IPS-15b (cell line): Measurements from ENCODE around the gene CACNA1C.

ENCODE experiments used
- H3K27me3 ChIP-seq: one replicate; pipeline ENCODE4 v1.6.1; 2013; ENCODE audit warnings: low read length; ENCODE audit not compliant: control insufficient read depth, insufficient read depth
- H3K36me3 ChIP-seq: one replicate; pipeline ENCODE4 v1.6.1; 2013; ENCODE audit warnings: low read length; ENCODE audit not compliant: control insufficient read depth, insufficient read depth
- H3K4me1 ChIP-seq: one replicate; pipeline ENCODE4 v1.6.1; 2013; ENCODE audit warnings: mild to moderate bottlenecking, low read length; ENCODE audit not compliant: control insufficient read depth, insufficient read depth
- H3K4me3 ChIP-seq: one replicate; pipeline ENCODE4 v1.5.1; 2013; ENCODE audit warnings: low read depth, low read length
- H3K9ac ChIP-seq: one replicate; pipeline ENCODE4 v1.6.1; 2013; ENCODE audit warnings: low read depth, mild to moderate bottlenecking, low read length
- H3K9me3 ChIP-seq: one replicate; pipeline ENCODE4 v1.6.1; 2013; ENCODE audit warnings: mild to moderate bottlenecking, low read length; ENCODE audit not compliant: control insufficient read depth, insufficient read depth

CACNA1C gene

DNA sequence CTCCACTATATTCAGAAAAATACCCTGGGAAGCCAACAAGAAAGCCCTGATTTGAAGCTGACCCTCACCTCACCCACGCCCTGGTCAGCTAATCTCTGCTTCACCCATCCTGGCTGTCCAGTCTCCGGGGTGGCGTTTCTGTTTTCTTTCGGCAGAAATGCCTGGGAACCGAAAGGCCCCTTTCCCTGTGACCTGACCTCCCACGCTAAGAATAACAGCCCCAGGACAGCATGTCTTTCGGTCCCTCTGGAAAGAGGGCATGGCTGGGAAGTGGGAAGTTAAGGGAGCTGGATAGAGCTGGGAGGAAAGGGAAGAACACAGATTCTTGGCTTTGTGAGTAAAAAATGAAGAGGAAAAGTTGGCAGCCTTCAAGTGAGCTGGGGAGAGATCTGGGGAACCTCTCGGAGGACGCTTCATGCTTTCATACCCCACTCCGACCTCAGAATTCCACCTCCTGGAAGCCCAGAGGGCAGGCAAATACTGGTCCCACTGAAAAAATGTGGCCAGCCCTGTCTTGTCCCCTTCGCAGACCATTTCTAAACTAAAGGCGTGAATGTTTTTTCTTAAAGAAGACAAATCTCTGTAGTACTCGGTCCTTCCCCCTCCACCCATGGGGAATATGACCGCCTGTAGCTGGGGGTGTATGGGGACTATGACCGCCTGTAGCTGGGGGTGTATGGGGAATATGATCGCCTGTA, 579.0 kb downstream of the CACNA1C start:
- H3K27me3 ChIP-seq: no peaks in the 10 kb centered on the region
- H3K36me3 ChIP-seq: no peaks in the 10 kb centered on the region
- H3K4me1 ChIP-seq: peaks cover 4% of the 10 kb centered on the region
- no peaks in the 10 kb centered on the region for H3K9me3 ChIP-seq
- H3K9ac ChIP-seq: no peak overlapping the region
- H3K4me3 ChIP-seq: no peak overlapping the region

DNA sequence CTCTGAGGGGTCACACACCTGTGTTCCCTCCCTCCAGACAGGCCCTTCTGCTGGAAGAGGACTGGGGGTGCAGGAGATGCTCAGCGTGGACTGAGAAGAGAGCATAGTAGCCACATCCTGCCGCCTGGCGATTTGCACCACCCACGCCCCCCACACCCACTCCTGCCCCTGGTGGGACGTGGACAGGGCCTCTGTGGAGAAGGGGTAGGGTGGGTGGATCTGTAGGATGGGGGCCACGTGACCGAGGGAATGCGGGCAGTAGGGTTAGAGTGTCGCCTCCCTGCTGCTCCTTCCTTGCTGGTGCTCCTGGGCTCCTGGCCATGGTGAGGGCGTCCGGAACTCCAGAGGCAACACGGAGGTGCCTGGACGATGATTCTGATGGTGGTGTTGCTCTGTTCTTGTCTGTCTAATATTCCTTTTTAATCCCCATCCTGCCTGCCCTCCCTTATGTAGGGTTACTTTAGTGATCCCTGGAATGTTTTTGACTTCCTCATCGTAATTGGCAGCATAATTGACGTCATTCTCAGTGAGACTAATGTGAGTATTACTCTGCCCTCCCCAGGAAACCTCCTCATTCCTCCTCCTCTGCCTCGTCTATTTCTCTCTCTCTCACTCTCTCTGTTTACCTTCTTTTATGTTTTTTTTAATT, 580.5 kb downstream of the CACNA1C start:
- no peak overlapping the region for H3K9ac ChIP-seq
- no peak overlapping the region for H3K4me3 ChIP-seq
- H3K27me3 ChIP-seq: no peaks in the 10 kb centered on the region
- H3K4me1 ChIP-seq: no peaks in the 10 kb centered on the region
- H3K36me3 ChIP-seq: no peaks in the 10 kb centered on the region
- no peaks in the 10 kb centered on the region for H3K9me3 ChIP-seq

DNA sequence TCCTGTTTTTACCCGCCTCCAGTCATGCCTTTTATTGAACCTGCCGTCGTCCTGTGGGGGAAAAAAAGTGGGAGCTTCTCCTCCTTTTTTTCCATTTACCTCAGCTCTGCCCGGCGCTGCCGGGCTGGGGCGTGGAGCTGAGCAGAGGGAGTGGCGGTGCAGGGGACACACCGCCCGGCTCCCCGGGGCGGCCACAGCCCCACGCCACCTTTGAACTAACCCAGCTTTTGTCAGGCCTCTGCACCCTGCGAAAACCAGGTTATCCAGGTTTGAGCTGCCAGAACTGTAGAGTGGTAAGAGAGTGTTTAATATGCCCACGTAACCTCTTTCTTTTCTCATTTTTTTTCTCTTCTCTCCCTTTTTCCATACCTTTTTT, 581.0 kb downstream of the CACNA1C start:
- Histone ChIP-seq H3K27me3 (no peaks in the 10 kb centered on the region), H3K4me3 (no peak overlapping the region), H3K9ac (no peak overlapping the region), H3K36me3 (no peaks in the 10 kb centered on the region), H3K4me1 (no peaks in the 10 kb centered on the region), H3K9me3 (no peaks in the 10 kb centered on the region)

DNA sequence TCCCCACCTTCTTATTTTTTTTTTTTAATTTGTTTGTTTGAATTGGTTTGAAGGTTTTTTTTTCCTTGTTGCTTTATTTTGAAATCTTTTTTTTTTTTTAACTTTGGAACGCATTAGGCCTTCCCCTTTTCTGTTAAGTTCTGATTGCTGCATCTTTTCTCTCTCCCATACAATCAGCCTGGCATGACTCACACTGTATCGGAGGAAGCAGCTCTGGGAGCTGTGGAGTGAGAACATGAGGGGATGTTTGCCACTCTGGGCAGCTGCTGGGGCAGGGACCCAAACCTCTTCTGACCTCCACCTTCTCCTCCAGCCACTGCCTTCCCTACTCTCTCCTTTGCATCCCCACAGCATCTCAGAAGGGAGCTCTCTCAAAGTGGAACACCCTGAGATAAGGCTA, 581.7 kb downstream of the CACNA1C start:
- no peak overlapping the region for H3K9ac ChIP-seq
- H3K4me1 ChIP-seq: no peaks in the 10 kb centered on the region
- no peaks in the 10 kb centered on the region for H3K27me3 ChIP-seq
- H3K9me3 ChIP-seq: no peaks in the 10 kb centered on the region
- H3K36me3 ChIP-seq: no peaks in the 10 kb centered on the region
- no peak overlapping the region for H3K4me3 ChIP-seq

DNA sequence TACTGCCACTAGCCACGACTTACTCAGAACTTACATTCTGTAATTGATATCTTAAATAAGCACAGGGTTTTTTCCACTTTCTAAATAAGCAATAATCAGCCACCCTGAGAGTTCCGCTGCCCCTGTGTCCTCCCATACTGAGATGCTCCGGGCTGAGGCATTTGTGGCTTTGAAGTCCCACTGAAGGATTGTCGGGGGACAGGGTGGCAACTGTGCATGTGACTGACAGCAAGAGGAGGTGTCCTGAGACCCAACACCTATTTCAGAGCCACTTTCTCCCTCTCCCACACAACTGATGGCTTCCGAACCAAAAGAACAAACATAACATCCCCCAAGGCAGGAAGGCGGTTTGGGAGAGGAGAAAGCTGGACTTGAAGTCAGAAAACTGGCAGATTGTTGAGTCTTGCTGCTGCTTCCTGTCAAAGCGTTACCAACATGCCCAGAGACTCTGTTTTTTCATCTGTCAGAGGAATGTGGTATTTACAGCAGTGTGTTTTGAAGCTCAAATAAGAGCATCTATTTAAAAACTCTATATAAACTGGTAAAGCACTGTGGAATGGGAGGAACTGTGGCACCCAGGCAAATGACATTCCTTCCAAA, 584.1 kb downstream of the CACNA1C start:
- H3K4me3 ChIP-seq: no peak overlapping the region
- H3K36me3 ChIP-seq: no peaks in the 10 kb centered on the region
- no peaks in the 10 kb centered on the region for H3K27me3 ChIP-seq
- H3K9ac ChIP-seq: no peak overlapping the region
- no peaks in the 10 kb centered on the region for H3K9me3 ChIP-seq
- H3K4me1 ChIP-seq: peaks cover 6% of the 10 kb centered on the region

DNA sequence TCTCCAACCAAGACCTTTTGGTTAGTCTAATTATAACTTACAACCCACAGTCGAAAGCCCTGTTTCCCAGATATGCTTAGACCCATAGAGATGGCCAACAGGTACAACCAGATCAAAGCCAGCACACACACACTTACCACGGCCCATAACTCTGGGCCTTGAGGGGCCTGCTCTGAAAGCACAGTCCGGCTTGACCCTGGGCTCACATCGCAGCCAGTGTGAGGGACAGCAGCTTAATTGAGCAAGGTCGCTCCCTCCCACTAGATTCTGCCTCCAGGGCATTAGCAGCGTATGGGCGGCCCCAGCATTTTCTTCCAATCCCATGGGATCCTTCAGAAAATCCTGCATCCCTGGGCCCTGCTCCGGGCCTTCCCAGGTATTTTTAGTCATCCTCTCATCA, 584.6 kb downstream of the CACNA1C start:
- Histone ChIP-seq H3K4me3 (no peak overlapping the region), H3K4me1 (peaks cover 6% of the 10 kb centered on the region), H3K9ac (no peak overlapping the region), H3K27me3 (no peaks in the 10 kb centered on the region), H3K9me3 (no peaks in the 10 kb centered on the region), H3K36me3 (no peaks in the 10 kb centered on the region)

DNA sequence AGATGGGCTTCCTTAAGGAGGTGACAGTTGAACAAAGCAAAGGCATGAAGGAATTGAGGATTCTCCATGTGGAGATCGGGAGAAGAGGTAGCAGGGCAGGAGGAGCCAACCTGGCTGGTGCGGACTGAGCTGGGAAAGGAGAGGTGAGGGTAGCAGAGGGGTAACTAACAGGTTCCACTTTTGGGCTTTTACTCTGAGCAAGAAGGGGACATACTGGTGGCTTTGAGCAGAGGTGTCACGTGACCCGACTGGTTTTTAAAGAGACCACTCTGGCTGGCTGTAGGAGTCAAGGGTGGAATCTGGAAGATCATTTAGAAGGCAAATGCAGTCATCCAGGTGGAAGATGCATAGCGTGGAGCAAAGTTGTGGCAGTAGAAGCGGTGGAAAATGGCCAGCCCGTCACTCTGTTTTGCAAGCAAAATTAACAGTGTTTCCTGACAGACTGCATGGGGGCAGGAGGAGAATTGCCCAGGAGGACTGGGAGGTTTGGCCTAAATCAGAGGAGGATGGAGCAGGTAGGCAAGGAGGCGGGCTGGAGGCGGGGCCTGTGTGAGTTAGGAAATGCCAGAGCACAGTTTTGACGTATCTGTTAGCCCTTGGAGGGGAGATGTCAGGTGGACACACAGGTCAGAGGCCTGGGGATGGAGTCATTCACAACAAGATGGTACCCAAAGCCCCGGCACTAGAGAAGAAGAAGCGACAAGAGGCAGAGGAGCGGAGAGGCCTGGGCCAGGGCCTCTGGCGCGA, 585.7 kb downstream of the CACNA1C start:
- Histone ChIP-seq H3K36me3 (no peaks in the 10 kb centered on the region), H3K9ac (no peak overlapping the region), H3K4me3 (no peak overlapping the region), H3K4me1 (peaks cover 6% of the 10 kb centered on the region), H3K27me3 (no peaks in the 10 kb centered on the region), H3K9me3 (no peaks in the 10 kb centered on the region)

DNA sequence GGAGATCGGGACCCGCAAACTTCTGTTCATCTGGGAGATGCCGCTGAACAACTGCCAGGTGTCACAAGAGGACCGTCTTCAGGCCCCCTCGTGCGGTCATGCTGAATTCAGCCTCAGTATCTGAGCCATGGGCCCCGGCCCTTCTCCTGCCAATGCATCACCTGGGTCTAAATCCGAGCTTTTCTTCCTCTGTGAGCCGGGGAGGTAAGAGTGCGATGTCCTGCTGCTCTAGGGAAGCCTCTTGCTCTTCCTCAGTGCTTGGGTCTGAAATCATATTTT, 586.2 kb downstream of the CACNA1C start:
- Histone ChIP-seq H3K4me3 (no peak overlapping the region), H3K9me3 (no peaks in the 10 kb centered on the region), H3K9ac (no peak overlapping the region), H3K4me1 (peaks cover 6% of the 10 kb centered on the region), H3K36me3 (no peaks in the 10 kb centered on the region), H3K27me3 (no peaks in the 10 kb centered on the region)

DNA sequence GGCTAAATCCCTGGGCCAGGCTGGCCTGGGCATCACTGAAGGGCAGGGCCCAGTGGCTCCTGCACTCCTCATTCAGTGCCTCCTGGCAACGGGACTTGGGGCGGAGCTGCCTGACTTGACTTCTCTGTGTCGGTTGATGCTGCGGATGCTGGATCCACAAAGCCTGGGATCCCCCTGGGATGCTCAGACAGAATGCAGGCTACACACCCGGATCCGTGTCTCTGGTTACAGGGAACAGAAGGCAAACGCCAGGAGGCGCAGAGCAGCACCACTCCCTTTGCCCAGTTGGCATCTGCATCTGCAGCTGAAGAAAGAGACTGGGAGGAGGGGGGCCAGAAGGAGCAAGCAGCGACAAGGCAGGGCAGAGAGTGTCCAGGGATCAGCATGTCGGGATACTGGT, 587.5 kb downstream of the CACNA1C start:
- no peaks in the 10 kb centered on the region for H3K36me3 ChIP-seq
- peaks cover 6% of the 10 kb centered on the region for H3K4me1 ChIP-seq
- H3K9me3 ChIP-seq: no peaks in the 10 kb centered on the region
- H3K27me3 ChIP-seq: no peaks in the 10 kb centered on the region
- no peak overlapping the region for H3K4me3 ChIP-seq
- no peak overlapping the region for H3K9ac ChIP-seq

DNA sequence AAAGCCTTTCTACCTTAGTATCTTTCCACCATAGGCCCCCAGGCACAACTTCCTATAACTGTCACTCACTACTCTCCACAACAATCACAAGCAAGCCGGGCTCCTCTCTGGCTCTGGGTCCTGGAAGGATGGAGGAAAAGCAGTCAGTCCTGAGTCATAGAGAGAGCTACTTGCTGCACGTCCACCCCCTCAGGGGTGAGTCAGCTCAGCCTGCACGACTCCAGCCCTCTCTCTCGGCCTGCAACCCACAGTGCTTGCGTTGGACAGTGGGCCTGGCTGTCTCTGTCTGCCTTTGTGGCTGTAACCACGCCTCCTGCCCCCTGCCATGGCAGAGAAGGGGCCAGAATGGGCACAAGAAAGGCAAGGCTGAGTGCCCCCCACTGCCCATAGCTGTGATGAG, 587.9 kb downstream of the CACNA1C start:
- Histone ChIP-seq H3K9me3 (no peaks in the 10 kb centered on the region), H3K27me3 (no peaks in the 10 kb centered on the region), H3K9ac (no peak overlapping the region), H3K36me3 (no peaks in the 10 kb centered on the region), H3K4me3 (no peak overlapping the region), H3K4me1 (peaks cover 6% of the 10 kb centered on the region)

DNA sequence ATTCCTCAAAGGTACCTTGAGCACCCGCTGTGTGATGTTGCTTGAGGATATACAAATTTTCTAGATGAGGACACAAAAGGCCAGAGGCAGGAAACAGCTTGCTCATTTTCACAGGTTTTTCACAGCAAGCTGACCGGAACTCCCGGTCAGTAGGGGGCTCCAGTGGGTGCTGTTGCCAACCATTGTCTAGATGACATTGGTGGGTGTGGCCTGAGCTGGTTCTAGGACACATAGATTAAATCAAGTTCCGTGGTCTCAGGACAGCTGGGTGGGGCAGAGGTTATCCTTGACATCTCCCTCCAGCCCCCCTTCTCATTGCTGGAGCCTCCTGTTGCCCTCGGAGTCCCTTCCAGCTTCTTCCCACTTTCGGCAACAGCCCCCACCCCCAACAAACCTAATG, 588.4 kb downstream of the CACNA1C start:
- Histone ChIP-seq H3K4me1 (peaks cover 6% of the 10 kb centered on the region), H3K36me3 (no peaks in the 10 kb centered on the region), H3K9me3 (no peaks in the 10 kb centered on the region), H3K4me3 (no peak overlapping the region), H3K9ac (no peak overlapping the region), H3K27me3 (no peaks in the 10 kb centered on the region)

DNA sequence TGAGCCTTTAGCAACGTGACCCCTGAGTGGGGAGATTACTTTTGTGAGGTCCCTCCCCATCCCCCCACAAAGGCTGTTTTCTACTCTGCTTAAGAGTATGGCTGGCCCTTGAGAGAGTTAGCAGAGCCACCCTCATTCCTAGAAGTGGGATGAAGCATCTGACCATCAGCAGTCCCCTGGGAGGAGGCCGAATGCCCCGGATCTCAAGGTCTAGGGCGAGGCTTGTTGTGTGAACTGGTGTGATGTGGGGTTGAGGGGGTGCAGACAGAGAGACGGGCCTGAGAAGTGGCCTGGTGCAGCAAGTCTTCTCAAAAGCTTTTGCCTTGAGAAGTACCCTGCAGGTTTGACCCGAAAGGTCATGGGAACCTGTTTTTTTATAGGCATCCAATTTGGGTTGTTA, 589.0 kb downstream of the CACNA1C start:
- H3K27me3 ChIP-seq: no peaks in the 10 kb centered on the region
- no peak overlapping the region for H3K4me3 ChIP-seq
- no peak overlapping the region for H3K9ac ChIP-seq
- no peaks in the 10 kb centered on the region for H3K36me3 ChIP-seq
- H3K4me1 ChIP-seq: peaks cover 6% of the 10 kb centered on the region
- no peaks in the 10 kb centered on the region for H3K9me3 ChIP-seq
